ENCODE data around the gene ZFPM1.

The ZFPM1 gene

DNA sequence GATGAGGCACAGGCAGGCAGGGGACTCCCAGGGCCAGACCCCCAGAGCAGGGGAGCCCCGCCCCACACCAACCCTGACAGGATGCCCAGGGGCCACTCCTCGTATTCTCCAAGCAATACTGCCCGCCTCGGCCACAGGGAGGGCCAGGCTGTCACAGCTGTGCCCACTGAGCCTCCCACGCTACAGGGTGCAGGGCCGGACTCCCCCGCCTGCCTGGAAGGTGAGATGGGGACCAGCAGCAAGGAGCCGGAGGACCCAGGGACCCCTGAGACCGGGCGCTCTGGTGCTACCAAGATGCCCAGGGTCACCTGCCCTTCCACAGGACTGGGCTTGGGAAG lies 18.8 kb upstream of the ZFPM1 start:
- no peak for DNase-seq (ENCODE audit: low read depth)

DNA sequence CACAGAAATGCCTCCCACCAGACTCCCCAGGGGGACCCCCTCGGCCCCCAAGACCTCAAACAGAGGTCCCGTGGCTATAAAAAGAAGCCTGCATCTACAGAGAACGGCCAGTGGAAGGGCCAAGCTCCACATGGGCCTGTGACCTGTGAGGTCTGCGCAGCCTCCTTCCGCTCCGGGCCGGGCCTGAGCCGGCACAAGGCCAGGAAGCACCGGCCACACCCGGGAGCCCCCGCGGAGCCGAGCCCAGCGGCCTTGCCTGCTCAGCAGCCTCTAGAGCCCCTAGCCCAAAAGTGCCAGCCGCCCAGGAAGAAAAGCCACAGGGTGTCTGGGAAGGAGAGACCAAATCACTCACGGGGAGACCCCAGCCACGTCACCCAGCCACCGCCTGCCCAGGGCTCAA lies 18.3 kb upstream of the ZFPM1 start:
- DNase-seq (ENCODE audit: low read depth): no peak

DNA sequence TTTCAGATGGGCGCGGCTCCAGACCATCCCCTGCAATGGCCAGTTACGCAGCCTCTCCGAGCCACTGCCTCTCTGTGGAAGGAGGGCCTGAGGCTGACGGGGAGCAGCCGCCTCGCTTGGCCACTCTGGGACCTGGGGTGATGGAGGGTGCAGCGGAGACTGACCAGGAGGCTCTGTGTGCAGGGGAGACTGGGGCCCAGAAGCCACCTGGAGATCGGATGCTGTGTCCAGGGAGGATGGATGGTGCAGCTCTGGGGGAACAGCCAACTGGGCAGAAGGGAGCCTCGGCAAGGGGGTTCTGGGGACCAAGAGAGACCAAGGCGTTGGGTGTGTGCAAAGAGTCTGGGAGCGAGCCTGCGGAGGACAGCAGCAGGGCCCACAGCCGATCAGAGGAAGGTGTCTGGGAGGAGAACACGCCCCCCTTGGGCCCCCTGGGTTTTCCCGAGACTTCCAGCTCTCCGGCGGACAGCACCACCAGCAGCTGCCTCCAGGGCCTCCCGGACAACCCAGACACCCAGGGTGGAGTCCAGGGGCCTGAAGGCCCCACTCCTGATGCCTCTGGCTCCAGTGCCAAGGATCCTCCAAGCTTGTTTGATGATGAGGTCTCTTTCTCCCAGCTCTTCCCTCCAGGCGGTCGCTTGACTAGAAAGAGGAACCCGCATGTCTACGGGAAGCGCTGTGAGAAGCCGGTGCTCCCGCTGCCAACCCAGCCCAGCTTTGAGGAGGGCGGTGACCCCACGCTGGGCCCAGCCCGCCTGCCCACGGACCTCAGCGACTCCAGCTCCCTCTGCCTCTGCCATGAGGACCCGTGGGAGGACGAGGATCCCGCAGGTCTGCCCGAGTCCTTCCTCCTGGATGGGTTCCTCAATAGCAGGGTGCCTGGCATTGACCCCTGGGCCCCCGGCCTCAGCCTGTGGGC lies 17.4 kb upstream of the ZFPM1 start:
- DNase-seq (ENCODE audit: low read depth): no peak

DNA sequence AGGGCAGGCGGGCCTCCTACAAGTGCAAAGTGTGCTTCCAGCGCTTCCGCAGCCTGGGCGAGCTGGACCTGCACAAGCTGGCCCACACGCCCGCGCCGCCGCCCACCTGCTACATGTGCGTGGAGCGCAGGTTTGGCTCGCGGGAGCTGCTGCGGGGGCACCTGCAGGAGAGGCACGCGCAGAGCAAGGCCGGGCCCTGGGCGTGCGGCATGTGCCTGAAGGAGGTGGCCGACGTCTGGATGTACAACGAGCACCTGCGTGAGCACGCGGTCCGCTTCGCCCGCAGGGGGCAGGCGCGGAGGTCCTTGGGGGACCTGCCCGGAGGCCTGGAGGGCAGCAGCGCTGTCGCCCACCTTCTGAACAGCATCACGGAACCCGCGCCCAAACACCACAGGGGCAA lies 16.3 kb upstream of the ZFPM1 start:
- DNase-seq (ENCODE audit: low read depth): no peak

DNA sequence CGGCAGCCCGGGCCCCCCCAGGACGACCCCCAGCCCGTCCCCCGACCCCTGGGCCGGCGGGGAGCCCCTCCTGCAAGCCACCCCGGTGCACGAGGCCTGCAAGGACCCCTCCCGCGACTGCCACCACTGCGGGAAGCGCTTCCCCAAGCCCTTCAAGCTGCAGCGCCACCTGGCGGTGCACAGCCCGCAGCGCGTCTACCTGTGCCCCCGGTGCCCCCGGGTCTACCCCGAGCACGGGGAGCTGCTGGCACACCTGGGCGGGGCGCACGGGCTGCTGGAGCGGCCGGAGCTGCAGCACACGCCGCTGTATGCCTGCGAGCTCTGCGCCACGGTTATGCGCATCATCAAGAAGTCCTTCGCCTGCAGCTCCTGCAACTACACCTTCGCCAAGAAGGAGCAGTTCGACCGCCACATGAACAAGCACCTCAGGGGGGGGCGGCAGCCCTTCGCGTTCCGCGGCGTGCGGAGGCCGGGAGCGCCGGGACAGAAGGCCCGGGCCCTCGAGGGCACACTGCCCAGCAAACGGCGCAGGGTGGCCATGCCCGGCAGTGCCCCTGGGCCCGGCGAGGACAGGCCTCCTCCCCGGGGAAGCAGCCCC lies 15.6 kb upstream of the ZFPM1 start:
- DNase-seq (ENCODE audit: low read depth): no peak

DNA sequence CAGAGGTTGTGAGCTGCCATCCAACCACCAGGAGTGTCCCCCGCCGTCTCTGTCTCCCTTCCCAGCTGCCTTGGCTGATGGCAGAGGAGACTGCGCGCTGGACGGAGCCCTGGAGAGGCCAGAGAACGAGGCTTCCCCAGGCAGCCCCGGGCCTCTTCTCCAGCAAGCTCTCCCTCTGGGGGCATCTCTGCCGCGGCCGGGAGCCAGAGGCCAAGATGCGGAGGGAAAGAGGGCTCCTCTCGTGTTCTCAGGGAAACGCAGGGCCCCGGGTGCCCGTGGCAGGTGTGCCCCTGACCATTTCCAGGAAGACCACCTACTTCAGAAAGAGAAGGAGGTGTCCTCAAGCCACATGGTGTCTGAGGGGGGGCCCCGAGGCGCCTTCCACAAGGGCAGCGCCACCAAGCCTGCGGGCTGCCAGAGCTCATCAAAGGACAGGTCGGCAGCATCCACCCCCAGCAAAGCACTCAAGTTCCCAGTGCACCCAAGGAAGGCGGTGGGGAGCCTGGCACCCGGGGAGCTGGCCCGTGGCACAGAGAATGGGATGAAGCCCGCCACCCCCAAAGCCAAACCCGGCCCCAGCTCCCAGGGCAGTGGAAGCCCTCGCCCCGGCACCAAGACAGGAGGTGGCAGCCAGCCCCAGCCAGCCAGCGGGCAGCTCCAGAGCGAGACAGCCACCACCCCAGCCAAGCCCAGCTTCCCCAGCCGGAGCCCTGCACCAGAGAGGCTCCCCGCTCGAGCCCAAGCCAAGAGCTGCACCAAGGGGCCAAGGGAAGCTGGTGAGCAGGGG lies 14.8 kb upstream of the ZFPM1 start:
- no peak for DNase-seq (ENCODE audit: low read depth)

DNA sequence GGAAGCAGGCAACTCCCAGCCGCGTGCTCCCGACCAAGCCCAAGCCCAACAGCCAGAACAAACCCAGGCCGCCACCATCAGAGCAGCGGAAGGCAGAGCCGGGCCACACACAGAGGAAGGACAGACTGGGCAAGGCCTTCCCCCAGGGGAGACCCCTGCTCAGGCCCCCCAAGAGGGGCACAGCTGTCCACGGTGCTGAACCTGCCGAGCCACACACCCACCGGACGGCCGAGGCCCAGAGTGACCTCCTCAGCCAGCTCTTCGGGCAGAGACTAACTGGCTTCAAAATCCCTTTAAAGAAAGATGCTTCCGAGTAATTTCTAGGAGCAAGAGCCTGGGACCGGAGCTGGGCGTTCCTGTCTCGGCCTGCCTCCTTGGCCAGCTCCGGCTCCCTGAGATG lies 14.1 kb upstream of the ZFPM1 start:
- DNase-seq (ENCODE audit: low read depth): no peak

DNA sequence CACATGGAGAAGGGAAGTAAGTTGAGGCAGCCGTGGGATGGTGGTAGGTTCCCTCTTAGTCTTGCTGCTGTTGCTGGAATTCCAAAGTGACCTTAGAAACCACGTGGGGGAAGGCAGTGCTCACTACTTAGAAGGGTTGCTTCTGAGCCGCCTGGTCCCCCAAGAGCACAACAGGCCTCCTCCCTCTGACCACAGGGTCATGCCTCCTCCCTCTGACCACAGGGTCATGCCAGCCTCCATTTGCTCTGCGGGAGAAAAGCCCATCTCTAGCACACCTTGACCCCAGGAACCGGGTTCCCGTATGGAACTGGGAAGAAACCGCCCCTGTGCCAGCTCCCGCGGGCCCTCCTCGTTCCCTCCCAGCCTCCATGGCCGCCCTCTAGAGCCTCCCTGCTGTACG lies 13.4 kb upstream of the ZFPM1 start:
- no peak for DNase-seq (ENCODE audit: low read depth)

DNA sequence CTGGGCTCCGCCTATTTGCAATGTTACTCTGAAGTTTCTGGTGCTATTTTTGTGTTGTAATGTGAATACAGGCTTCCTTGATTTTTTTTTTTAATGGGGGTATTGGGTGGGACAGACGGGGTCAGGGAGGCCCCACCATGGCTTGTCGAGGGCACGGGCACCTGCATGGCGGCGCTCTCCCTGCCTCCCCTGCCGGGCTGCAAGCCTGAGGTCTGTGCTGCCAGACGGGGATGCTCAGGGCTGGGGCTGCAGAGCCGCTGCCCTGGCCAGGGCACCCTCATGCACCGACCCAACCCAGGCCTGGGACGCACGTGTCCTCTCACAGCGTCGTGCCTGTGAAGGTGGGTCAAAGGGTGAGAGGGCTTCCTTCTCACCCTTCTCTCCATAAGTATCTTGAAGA lies 13.0 kb upstream of the ZFPM1 start:
- no peak for DNase-seq (ENCODE audit: low read depth)

DNA sequence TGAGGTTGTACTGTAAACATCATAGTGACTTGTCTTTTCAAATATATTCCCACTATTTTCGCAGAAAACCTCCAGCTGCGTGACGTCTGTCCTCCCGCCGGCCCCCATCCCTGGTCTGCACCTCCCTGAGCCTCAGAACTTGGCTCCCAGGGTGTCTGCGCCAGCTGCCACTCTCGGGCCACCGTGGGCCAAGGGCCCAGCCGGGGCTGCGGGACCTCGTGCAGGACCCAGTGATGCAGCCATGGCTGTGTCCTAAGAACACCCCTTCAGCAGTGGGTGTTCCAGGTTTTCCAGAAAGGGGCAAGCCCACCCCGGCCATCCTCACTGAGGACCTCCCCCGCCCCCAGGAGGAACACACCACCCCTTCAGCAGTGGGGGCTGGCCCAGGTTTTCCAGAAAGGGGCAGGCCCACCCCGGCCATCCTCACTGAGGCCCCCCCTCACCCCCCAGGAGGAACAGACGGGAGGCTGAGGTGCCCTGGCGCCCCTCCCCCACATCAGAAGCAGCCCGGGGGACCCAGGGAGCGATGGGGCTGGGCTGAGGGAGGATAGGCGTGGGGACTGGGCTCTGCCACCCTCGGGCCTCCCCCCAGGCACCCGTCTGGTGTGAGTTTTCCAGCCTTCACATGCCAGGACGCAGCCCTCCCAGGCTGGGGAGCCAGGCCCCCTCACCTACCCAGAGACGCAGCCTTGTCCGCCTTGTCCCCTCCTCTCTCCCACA lies 12.2 kb upstream of the ZFPM1 start:
- DNase-seq (ENCODE audit: low read depth): no peak

DNA sequence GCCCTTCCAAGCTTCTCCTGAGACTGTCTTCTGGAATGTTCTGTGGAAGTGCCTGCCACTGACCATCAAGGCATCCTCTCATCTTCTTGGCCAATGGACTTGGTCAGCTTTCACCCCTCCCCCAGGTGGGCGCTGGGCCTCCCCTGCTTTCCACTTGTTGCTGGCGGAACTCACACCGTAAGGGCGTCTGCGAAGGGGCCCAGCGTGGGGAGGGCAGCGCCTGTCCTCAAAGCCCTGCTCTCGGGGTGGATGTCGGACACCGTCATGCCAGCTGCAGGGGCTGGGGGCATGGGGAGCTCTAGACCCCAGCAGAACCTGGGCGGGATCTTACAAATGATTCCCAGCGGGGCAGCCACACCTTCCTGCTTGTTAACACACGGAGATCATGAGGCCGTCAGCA lies 11.6 kb upstream of the ZFPM1 start:
- no peak for DNase-seq (ENCODE audit: low read depth)

DNA sequence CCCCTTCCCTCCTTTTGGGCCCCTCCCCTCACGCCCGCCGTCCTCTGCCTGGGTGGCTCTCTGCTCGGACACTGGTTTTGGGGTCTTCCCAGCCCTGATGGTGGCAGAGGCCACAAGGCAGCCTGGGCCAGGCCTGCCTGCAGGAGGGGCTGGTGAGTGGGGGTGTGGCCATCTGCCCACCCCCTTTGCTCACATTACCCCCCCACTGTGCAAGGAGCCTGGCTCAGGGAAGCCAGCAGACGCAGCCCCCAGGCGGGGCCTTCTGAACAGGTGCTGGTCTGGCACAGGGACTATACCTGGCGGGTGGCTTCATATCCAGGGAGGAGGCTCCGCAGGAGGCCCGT lies 10.7 kb upstream of the ZFPM1 start:
- DNase-seq (ENCODE audit: low read depth): no peak

DNA sequence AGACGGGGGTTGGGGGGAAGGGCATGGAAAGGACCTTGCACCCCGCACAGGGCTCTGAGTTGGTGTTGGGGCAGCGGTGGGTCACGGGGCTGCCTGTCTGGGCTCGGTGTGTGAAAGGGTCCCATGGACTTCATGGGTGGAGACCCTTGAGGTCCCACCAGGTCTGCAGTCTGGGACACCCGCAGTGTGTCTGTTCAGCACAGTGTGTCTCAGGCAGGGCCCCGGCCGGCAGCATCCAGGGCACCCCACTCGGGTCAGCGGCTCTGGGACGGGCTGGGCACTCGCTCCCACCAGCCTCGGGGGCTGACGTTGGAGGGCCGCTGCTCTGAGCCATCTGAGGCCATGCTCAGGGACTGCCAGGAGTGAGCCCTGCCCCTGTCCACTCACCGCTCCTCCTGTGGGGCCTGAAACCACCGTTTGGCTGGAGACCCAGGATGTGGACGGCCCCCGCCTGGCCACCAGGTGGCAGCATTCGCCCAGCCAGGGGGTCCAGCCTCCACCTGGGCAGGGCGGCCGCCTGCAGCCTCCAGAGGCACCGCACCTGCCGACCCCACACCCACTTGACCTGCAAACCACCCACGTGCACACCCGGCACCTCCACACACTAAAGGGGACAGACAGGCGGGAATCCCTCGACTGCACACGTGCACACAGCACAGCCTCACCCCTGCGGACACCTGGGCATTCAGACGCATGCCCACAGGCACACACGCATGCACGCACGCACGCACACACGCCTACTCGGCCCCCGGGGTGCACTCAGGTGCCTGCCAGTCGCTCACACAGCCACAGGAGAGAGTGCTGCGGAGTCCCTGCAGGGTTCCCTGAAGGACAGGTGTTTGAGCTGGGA lies 10.1 kb upstream of the ZFPM1 start:
- DNase-seq (ENCODE audit: low read depth): peak; percentile 53

DNA sequence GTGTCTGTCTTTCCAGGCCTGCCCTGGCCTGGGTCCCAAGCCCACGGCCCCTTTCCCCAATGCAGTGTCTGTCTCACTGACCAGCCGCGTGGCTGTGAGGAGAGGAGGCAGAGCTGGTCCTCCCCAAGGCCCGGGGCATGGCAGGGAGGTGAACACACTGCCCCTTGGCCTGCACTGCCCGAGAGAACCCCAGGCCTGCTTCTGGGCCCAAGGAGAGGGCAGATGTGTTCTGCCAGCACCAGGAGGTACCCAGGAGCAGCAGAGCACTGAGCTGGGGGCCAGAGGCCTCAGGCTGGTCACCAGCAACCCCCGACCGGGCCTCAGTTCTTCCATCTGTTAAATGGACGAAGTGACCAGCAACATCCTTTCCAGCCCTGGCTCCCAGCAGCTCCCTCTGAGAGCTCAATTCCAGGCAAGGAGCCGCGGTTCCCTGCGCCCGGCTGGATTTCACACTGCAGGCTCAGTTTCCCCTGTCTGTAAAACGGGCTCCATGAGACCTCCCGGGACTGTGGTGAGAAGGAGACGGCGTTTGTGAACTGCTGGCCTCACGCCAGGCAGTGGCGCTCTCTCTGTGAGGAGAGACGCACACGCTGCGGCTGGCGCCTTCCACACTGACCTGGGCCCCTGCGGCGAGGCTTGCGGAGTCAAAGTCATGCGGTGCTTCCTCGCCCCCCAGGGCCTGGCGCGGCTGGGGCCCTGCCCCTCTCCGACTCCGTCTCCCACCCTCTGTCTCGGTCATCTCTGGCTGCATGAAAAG lies 8.1 kb upstream of the ZFPM1 start:
- no peak for DNase-seq (ENCODE audit: low read depth)

DNA sequence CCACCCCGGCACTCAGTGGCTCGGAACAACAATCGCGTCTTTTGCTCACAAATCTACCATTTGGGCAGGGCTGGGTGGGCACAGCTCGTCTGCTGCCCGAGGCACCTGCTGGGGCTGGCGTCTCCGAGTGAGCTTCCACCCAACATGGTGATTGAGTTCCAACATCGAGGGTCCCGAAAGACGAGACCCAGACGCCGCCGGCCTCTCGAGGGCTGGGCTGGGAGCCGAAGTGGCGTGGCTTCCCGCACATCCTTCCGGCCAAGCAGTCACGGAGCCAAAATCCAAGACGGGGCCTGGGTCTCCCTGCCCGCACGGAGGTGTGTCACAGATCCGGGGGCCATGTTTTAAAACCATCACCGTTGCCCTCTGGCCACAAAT lies 7.5 kb upstream of the ZFPM1 start:
- no peak for DNase-seq (ENCODE audit: low read depth)

DNA sequence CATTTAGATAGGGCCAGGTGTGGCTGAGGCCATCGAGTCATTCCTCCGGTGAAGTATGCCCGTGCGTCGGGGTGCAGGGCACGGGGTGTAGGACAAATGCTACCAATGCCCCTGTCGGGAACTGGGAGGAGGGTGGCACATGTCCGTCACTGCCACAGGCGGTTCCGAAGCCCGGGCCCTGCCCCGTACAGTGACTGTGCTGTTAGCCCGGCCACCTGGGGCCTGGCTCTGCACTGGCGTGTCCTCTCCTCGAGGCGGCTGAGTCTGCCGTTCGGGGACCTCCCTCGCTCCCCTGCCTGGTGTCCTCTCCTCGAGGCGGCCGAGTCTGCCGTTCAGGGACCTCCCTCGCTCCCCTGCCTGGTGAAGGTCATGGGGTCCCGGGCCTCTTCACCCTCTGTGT lies 7.0 kb upstream of the ZFPM1 start:
- DNase-seq (ENCODE audit: low read depth): no peak

DNA sequence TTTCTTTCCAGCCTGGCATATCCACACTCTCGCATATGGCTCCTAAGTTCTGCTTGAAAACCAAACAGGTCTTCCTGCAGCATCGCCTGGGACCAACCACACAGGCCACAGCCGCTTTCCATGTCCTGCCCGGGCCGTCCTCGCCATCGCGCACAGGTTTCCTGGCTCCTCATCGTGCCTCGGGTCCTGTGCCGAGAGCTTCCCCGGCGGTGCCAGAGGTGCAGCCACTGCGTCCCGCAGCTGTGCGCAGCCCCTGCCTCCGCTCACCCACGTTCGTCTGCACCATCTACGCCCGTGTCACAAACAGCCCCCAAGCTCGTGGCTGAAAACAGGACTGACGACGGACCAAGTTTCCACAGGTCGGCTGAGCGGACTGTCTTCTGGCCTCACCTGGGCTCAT lies 6.3 kb upstream of the ZFPM1 start:
- DNase-seq (ENCODE audit: low read depth): no peak

DNA sequence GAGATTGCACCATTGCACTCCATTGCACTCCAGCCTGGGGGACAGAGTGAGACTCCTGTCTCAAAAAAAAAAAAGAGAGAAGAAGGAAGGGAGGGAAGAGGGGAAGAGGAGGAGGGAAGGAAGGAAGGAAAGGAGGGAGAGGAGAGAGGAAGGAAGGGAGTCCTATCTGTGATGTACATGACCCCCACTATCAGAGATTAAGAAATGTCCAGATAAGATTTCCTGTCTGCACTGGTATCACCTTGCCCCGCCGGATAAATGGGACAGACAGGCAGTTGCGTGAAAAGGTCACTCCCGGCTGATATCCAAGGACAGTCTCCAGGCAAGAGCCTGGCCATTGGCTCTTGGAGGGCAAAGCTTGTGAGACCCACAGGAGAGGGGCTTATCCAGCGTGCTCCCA lies 5.2 kb upstream of the ZFPM1 start:
- DNase-seq (ENCODE audit: low read depth): no peak

DNA sequence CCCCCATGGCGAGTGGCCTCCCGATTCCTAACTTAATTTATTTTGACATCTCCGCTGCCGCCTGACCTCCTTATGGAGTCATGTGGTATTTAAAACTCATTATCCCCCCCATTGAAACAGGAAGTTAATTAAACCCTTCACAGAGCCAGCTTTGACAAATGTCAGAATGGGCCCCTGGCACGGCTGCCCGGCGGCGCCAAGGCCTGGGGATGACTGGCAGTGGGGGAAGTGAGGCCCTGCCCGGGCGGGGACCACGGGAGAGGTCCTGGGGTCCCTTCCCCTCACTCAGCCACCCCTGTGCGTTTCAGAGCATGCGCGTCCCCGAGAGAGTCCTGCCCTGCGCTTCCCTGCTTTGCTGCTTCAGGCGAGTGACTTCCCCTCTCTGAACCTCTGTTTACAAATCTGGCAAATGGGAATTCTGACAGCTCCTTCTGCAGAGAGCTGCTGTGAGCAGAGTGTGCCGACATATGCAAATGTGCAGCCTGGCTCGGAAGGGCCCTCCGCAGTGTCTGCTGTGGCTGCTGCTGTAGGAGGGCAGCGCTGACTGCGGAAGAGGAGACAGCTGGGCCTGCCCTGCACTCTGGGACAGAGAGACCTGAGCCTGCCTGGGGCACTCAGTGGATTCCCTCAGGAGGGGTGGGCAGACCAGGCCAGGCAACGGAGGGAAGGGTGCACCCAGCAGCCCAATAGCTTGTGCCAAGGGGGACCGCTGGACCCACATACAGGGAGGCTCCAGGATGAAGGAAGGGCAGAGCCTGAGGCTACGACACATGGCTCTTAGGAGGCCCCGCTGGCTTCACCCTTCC lies 4.4 kb upstream of the ZFPM1 start:
- no peak for DNase-seq (ENCODE audit: low read depth)

DNA sequence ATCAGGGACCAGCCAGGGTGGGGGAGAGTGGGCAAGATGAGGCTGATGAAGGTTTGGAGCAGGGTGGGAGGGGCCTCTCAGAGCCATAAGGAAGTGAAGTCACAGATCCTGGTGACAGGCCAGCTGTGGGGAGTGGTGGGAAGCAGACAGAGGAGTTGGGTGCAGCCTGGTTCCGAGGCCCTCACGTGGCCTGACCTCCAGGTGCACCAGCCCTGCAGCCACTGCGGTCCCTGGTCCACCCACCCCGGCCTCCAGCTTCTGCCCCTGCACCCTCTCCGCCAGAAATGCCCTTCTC lies 3.9 kb upstream of the ZFPM1 start:
- no peak for DNase-seq (ENCODE audit: low read depth)

Measured in stimulated activated CD8-positive, alpha-beta memory T cell treated with anti-CD3 and anti-CD28 coated beads, Interleukin-7, amount 100 ng/mL, for 24 hours (primary cell).